GDM1 (cell line): ENCODE results near the gene CSTF2T.

ENCODE experiments used
- DNase-seq: peaks from one replicate; lab custom pipeline; 2025; lab: John Stamatoyannopoulos, UW

CSTF2T gene

DNA sequence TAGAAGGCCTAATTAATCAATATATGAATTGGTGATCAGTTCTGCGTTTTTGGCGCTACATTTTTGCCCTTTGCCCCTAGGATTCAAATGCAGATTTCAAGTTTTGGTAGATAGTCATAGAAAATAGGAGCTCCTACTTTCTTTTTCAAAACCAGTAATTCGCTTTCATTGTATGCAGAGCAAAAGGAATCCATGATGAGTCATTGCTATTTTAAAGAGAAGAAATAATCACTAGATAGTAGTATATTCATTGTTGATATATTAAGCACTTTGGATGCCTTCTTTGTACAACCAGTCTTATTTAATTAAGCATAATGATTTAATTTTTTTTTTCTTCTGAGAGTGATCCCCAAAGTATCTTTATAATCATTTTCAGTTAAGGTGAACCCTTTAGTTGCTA, 50.3 kb downstream of the CSTF2T start:
- DNase-seq, result no peak
